A673 (cell line): ENCODE measurements around the gene IGF1R. TPM values are rescaled to one million over a fixed set of nuclear protein-coding genes. Genes with fewer than 3 reads are reported as not detected.

Experiments used
- BruUV-seq: library from RNA; stranded (reverse); fragments of 400-500 nt; replicated peaks from 2 replicates; lab custom pipeline; 2021; lab: Mats Ljungman, UMichigan
- CTCF ChIA-PET: fragments of 300-600 bp; sonication (Branson Sonifier 250); formaldehyde crosslinking; loops from one replicate; lab custom pipeline; 2022; ENCODE audit warnings: antibody characterized with exemption; lab: Charles Lee
- POLR2A ChIA-PET: fragments of 300-600 bp; sonication (Branson Sonifier 250); formaldehyde crosslinking; loops from one replicate; lab custom pipeline; 2022; ENCODE audit warnings: antibody characterized with exemption; ENCODE audit not compliant: low non-redundant PET; lab: Charles Lee
- DNase-seq: peaks from one replicate; pipeline ENCODE4 v3.0.0-alpha.2; 2015; ENCODE audit warnings: low spot score
- H3K27ac ChIP-seq: fragments of 200-600 bp; sonication (generic); 2 replicates; pipeline ENCODE4 v1.5.1; 2016; ENCODE audit warnings: mixed run types, low read depth, mild to moderate bottlenecking, mixed read lengths, antibody characterized with exemption, low read length; ENCODE audit not compliant: poor library complexity, severe bottlenecking
- H3K27me3 ChIP-seq: fragments of 200-600 bp; sonication (generic); replicated peaks from 2 replicates; pipeline ENCODE4 v1.6.1; 2017; ENCODE audit warnings: mixed run types, low read depth, mild to moderate bottlenecking, mixed read lengths, antibody characterized with exemption, low read length; ENCODE audit not compliant: insufficient read depth, poor library complexity
- H3K36me3 ChIP-seq: fragments of 200-600 bp; sonication (generic); 2 replicates; pipeline ENCODE4 v1.6.1; 2016; ENCODE audit warnings: mixed run types, mild to moderate bottlenecking, mixed read lengths, antibody characterized with exemption, low read length; ENCODE audit not compliant: insufficient read depth, poor library complexity, severe bottlenecking
- H3K4me1 ChIP-seq: fragments of 200-600 bp; sonication (generic); 2 replicates; pipeline ENCODE4 v1.6.1; 2017; ENCODE audit warnings: mixed run types, mild to moderate bottlenecking, mixed read lengths, antibody characterized with exemption, low read length; ENCODE audit not compliant: insufficient read depth, poor library complexity, severe bottlenecking
- H3K4me3 ChIP-seq: fragments of 200-600 bp; sonication (generic); 2 replicates; pipeline ENCODE4 v1.5.1; 2016; ENCODE audit warnings: low read depth, mixed run types, mild to moderate bottlenecking, mixed read lengths, low read length; ENCODE audit not compliant: poor library complexity, severe bottlenecking
- H3K9me3 ChIP-seq: fragments of 200-600 bp; sonication (generic); 2 replicates; pipeline ENCODE4 v1.6.1; 2016; ENCODE audit warnings: mixed run types, low read depth, mild to moderate bottlenecking, mixed read lengths, antibody characterized with exemption, low read length; ENCODE audit not compliant: poor library complexity, severe bottlenecking
- EZH2 ChIP-seq: fragments of 200-600 bp; sonication (generic); IDR thresholded peaks from 2 replicates; pipeline ENCODE4 v1.6.1; 2017; ENCODE audit warnings: borderline replicate concordance, low read depth, mild to moderate bottlenecking, mixed read lengths, antibody characterized with exemption, low read length; ENCODE audit not compliant: poor library complexity, severe bottlenecking
- intact Hi-C: fragments of 100-400 bp; cut with micrococcal nuclease; formaldehyde crosslinking; loops from one replicate; pipeline ENCODE4 v1.10.0; 2022; ENCODE audit not compliant: unreplicated experiment
- total RNA-seq: library from RNA; stranded (reverse); gene quantifications from 2 replicates; pipeline ENCODE4 v1.2.3, GENCODE V29; 2021
- TF ChIP-seq, protein P1 (sequence below): fragments of 300-800, 200-600 bp; sonication (generic); conservative IDR thresholded peaks from 2 replicates; pipeline ENCODE4 v1.5.1; 2017; ENCODE audit warnings: low read depth, mild to moderate bottlenecking, antibody characterized with exemption, low read length, moderate library complexity, mixed read lengths

Gene IGF1R
- total RNA-seq, 1 experiment from 2014 or later = 34.9 TPM

- no peaks in the 10 kb centered on the region for H3K27me3 ChIP-seq
- H3K9me3 ChIP-seq = no peaks in the 10 kb centered on the region
- H3K27ac ChIP-seq = no peak overlapping the region
- ChIA-PET CTCF (no interaction called here), POLR2A (no interaction called here)
- H3K36me3 ChIP-seq = no peaks in the 10 kb centered on the region
- TF ChIP-seq EZH2 = no peak
- TF ChIP-seq, protein P1, sequence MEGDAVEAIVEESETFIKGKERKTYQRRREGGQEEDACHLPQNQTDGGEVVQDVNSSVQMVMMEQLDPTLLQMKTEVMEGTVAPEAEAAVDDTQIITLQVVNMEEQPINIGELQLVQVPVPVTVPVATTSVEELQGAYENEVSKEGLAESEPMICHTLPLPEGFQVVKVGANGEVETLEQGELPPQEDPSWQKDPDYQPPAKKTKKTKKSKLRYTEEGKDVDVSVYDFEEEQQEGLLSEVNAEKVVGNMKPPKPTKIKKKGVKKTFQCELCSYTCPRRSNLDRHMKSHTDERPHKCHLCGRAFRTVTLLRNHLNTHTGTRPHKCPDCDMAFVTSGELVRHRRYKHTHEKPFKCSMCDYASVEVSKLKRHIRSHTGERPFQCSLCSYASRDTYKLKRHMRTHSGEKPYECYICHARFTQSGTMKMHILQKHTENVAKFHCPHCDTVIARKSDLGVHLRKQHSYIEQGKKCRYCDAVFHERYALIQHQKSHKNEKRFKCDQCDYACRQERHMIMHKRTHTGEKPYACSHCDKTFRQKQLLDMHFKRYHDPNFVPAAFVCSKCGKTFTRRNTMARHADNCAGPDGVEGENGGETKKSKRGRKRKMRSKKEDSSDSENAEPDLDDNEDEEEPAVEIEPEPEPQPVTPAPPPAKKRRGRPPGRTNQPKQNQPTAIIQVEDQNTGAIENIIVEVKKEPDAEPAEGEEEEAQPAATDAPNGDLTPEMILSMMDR = no peak
- H3K4me1 ChIP-seq = peaks cover 27% of the 10 kb centered on the region
- H3K4me3 ChIP-seq = no peak overlapping the region
- intact Hi-C loops = loop anchor here (10.0 kb wide), 1 partner anchor 283 kb away; no protein-coding TSS in a partner anchor
- DNase-seq = no peak
- BruUV-seq = no TSS peak
These were observed 123.2 kb downstream of the IGF1R start for GRCh38 chr15:98771541-98771940.

DNA sequence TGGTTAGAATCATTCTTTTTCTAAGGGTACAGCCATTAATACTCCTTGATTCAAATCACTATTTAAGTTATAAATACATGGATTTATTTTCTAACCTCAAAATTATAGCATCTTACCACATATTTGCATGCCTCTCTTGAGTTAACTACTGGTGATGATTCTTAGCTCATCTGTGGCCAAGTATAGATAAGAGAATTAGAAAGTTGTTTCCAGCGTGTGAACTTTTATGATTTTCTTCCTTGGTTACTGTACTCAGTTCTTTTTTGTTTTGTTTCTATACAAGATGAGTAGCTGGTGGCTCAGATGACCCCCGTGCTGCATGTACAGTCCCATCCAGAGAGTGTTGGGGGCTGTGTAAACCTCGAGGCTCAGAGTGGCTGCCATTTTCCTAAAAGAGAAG, 124.6 kb downstream of the IGF1R start:
- intact Hi-C loops = loop anchor here (10.0 kb wide), 1 partner anchor 282 kb away; no protein-coding TSS in a partner anchor
- Histone ChIP-seq H3K36me3 (no peaks in the 10 kb centered on the region), H3K4me1 (peaks cover 30% of the 10 kb centered on the region), H3K27me3 (no peaks in the 10 kb centered on the region), H3K9me3 (no peaks in the 10 kb centered on the region), H3K4me3 (no peak overlapping the region), H3K27ac (no peak overlapping the region)
- POLR2A ChIA-PET = no interaction called here
- CTCF ChIA-PET = no interaction called here
- no TSS peak for BruUV-seq
- TF ChIP-seq, protein P1 = no peak
- no peak for TF ChIP-seq EZH2
- DNase-seq = no peak

DNA sequence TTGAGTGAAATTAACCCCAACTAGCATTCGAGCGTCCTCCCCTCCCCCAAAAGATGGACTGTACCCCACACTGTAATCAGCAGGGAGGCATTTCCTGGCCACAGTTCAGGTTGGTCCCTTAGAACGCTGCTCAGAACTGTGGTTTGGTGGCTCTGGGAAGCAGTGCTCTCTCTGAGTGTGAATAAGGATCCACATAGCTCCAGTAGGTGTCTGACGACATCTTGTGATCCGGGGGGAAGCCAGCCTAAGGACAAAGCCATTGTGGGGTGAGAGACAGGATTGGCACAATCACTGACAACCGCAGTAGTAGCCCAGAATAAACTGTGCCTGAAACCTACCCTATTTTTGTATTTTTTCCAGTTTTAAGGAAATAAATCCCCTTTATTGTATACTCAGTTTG, 125.3 kb downstream of the IGF1R start:
- H3K36me3 ChIP-seq = no peaks in the 10 kb centered on the region
- intact Hi-C loops = loop anchor here (10.0 kb wide), 1 partner anchor 281 kb away; no protein-coding TSS in a partner anchor
- no peaks in the 10 kb centered on the region for H3K27me3 ChIP-seq
- BruUV-seq = no TSS peak
- peaks cover 30% of the 10 kb centered on the region for H3K4me1 ChIP-seq
- H3K27ac ChIP-seq = peak overlapping the region; percentile 17
- no peak for DNase-seq
- H3K4me3 ChIP-seq = no peak overlapping the region
- no peak for TF ChIP-seq EZH2
- TF ChIP-seq, protein P1 = no peak
- ChIA-PET POLR2A (no interaction called here), CTCF (no interaction called here)
- no peaks in the 10 kb centered on the region for H3K9me3 ChIP-seq
